Endodermal cell (in vitro differentiated cells): Measurements from ENCODE around the gene PSEN1. TPM values are rescaled to one million over a fixed set of nuclear protein-coding genes. Genes with fewer than 3 reads are reported as not detected.

Experiments
- DNase-seq: peaks from one replicate; pipeline ENCODE4 v3.0.0-alpha.2; 2017
- H3K27ac ChIP-seq: 2 replicates; pipeline ENCODE4 v1.5.1; 2013; ENCODE audit warnings: mild to moderate bottlenecking, low read depth, low read length, moderate library complexity
- H3K27me3 ChIP-seq: 2 replicates; pipeline ENCODE4 v1.6.1; 2013; ENCODE audit warnings: mild to moderate bottlenecking, low read length, moderate library complexity; ENCODE audit not compliant: insufficient read depth, control insufficient read depth, poor library complexity, severe bottlenecking
- H3K36me3 ChIP-seq: 2 replicates; pipeline ENCODE4 v1.7.0; 2013; ENCODE audit warnings: mild to moderate bottlenecking, low read length, moderate library complexity; ENCODE audit not compliant: control insufficient read depth, insufficient read depth
- H3K4me1 ChIP-seq: one replicate; pipeline ENCODE4 v1.7.0; 2013; ENCODE audit warnings: low read length; ENCODE audit not compliant: control insufficient read depth, insufficient read depth
- H3K4me3 ChIP-seq: 2 replicates; pipeline ENCODE4 v1.5.1; 2013; ENCODE audit warnings: mild to moderate bottlenecking, low read length, moderate library complexity
- H3K9ac ChIP-seq: 2 replicates; pipeline ENCODE4 v1.6.1; 2013; ENCODE audit warnings: mild to moderate bottlenecking, low read length, moderate library complexity; ENCODE audit not compliant: poor library complexity, severe bottlenecking; ENCODE audit errors: extremely low read depth
- H3K9me3 ChIP-seq: 2 replicates; pipeline ENCODE4 v1.6.1; 2013; ENCODE audit warnings: mild to moderate bottlenecking, low read length, moderate library complexity; ENCODE audit not compliant: control insufficient read depth
- H3K27ac Mint-ChIP-seq: 2 replicates; pipeline ENCODE4 v1.8.0; 2020; ENCODE audit warnings: mixed read lengths
- H3K27me3 Mint-ChIP-seq: 2 replicates; pipeline ENCODE4 v1.8.0; 2021; ENCODE audit warnings: mild to moderate bottlenecking, mixed read lengths; ENCODE audit not compliant: insufficient read depth
- H3K36me3 Mint-ChIP-seq: 2 replicates; pipeline ENCODE4 v1.8.0; 2020; ENCODE audit warnings: low read depth, mixed read lengths
- H3K4me1 Mint-ChIP-seq: 2 replicates; pipeline ENCODE4 v1.8.0; 2020; ENCODE audit warnings: mixed read lengths
- H3K4me3 Mint-ChIP-seq: 2 replicates; pipeline ENCODE4 v1.8.0; 2020; ENCODE audit warnings: mild to moderate bottlenecking, moderate library complexity, mixed read lengths
- H3K9me3 Mint-ChIP-seq: 2 replicates; pipeline ENCODE4 v1.8.0; 2020; ENCODE audit warnings: mild to moderate bottlenecking, mixed read lengths
- WGBS, 2 experiments: methylation state at CpG; one replicate each; pipeline versions ENCODE4 v1.1.5 to v1.1.7; 2013; ENCODE audit warnings: missing lambda C conversion rate in 2 of 2, mixed read lengths in 1 of 2; ENCODE audit not compliant: insufficient coverage in 1 of 2, insufficient read length in 1 of 2; 5-methylcytosine and 5-hydroxymethylcytosine counted together
- total RNA-seq, 2 donors: library from RNA; stranded (reverse); fragmentation: NEBNext Ultra II Directional in 1 of 2; extraction: Animal tissue kit (Norgen Biotek cat#: 25700) in 1 of 2; gene quantifications; 2 replicates in 1 of 2; 3 replicates in 1 of 2; pipeline ENCODE4 v1.2.1, GENCODE V29; 2021
- TF ChIP-seq, protein P1 (sequence below): fragments of 200-600 bp; sonication (generic); conservative IDR thresholded peaks from 2 replicates; pipeline ENCODE4 v1.5.0; 2021; ENCODE audit warnings: antibody characterized with exemption, mild to moderate bottlenecking

PSEN1 gene
- total RNA-seq, 2 donors from 2014 or later = 45.7 to 49.9 TPM

DNA sequence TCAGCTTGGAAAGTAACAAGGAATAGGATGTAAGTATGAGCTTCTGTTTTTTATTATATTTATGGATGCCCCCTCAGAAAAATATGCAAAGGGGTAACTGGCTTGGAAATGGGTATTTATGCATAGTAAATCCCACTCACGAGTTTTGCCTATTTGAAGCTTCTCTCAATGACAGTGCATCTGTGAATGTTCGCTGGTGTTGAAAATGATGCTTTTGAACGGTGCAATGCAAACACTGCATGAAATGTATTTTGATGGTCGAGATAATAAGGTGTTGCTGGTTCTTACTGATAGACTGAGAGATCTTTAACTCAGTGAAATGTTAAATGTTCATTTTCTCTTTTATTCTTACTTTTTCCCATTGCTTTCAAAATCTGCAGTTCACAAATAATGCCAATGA, 36.0 kb upstream of the PSEN1 start:
- WGBS, 2 experiments = 95 to 99% methylated on average over 4 of the region's 4 CpGs
- Mint-ChIP-seq H3K9me3 (no peaks in the 10 kb centered on the region), H3K27me3 (no peaks in the 10 kb centered on the region), H3K4me3 (no peak overlapping the region), H3K36me3 (peaks cover 72% of the 10 kb centered on the region), H3K4me1 (peaks cover 6% of the 10 kb centered on the region), H3K27ac (no peak overlapping the region)
- H3K27ac ChIP-seq = no peak overlapping the region
- H3K36me3 ChIP-seq = peaks cover 97% of the 10 kb centered on the region
- DNase-seq = no peak
- no peak overlapping the region for H3K4me3 ChIP-seq
- TF ChIP-seq, protein P1, sequence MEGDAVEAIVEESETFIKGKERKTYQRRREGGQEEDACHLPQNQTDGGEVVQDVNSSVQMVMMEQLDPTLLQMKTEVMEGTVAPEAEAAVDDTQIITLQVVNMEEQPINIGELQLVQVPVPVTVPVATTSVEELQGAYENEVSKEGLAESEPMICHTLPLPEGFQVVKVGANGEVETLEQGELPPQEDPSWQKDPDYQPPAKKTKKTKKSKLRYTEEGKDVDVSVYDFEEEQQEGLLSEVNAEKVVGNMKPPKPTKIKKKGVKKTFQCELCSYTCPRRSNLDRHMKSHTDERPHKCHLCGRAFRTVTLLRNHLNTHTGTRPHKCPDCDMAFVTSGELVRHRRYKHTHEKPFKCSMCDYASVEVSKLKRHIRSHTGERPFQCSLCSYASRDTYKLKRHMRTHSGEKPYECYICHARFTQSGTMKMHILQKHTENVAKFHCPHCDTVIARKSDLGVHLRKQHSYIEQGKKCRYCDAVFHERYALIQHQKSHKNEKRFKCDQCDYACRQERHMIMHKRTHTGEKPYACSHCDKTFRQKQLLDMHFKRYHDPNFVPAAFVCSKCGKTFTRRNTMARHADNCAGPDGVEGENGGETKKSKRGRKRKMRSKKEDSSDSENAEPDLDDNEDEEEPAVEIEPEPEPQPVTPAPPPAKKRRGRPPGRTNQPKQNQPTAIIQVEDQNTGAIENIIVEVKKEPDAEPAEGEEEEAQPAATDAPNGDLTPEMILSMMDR = no peak
- no peak overlapping the region for H3K9ac ChIP-seq
- H3K27me3 ChIP-seq = no peaks in the 10 kb centered on the region
- H3K9me3 ChIP-seq = no peaks in the 10 kb centered on the region
- no peaks in the 10 kb centered on the region for H3K4me1 ChIP-seq

DNA sequence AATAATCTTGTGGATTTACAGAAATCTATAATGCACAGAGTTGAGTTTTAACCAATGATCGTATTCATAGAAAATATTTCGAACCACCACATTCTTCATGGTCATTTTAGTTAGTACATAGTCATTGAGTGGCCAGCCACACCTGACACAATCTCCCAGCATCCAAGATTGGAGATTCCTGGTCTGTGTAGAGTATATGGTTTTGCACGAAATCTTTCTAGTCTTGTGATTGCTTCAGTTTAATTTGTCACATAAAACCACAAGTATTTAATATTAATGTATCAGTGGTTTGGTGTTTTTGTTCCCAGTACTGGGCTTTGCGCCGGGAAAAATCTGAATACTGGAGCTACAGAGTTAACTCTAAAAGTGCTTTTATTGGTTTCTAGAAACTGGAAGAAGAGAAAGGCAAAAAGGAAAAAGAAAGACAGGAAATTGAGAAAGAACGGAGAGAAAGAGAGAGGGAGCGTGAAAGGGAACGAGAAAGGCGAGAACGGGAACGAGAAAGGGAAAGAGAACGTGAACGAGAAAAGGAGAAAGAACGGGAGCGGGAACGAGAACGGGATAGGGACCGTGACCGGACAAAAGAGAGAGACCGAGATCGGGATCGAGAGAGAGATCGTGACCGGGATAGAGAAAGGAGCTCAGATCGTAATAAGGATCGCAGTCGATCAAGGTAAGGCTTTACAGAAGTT, 33.4 kb upstream of the PSEN1 start:
- 95 to 97% methylated on average over 25 to 26 of the region's 27 CpGs for WGBS, 2 experiments
- Mint-ChIP-seq H3K4me3 (no peak overlapping the region), H3K27me3 (no peaks in the 10 kb centered on the region), H3K36me3 (peaks cover 73% of the 10 kb centered on the region), H3K4me1 (peaks cover 6% of the 10 kb centered on the region), H3K9me3 (no peaks in the 10 kb centered on the region), H3K27ac (peak overlapping the region; percentile 17)
- Histone ChIP-seq H3K4me1 (no peaks in the 10 kb centered on the region), H3K9me3 (no peaks in the 10 kb centered on the region), H3K4me3 (no peak overlapping the region), H3K9ac (no peak overlapping the region), H3K27me3 (no peaks in the 10 kb centered on the region), H3K27ac (no peak overlapping the region), H3K36me3 (peaks cover 98% of the 10 kb centered on the region)
- no peak for DNase-seq
- TF ChIP-seq, protein P1 = no peak

DNA sequence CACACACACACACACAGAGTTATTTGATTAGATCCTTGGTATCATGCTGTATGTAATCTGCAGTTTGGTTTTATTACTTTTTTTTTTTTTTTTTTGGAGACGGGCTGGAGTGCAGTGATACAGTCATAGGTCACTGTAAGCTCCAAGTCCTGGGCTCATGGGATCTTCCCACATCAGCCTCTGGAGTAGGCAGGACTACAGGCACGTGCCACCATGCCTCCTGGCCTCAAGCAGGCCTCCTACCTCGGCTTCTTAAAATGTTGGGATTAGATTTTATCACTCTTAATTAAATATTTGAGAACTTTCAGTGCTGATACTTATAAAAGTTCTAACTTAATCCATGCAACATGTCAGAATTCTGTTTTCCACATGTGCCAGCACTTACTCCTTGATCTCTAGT, 31.3 kb upstream of the PSEN1 start:
- Histone ChIP-seq H3K4me1 (no peaks in the 10 kb centered on the region), H3K36me3 (peaks cover 95% of the 10 kb centered on the region), H3K9me3 (no peaks in the 10 kb centered on the region), H3K27ac (no peak overlapping the region), H3K4me3 (no peak overlapping the region), H3K27me3 (no peaks in the 10 kb centered on the region), H3K9ac (no peak overlapping the region)
- H3K4me1 Mint-ChIP-seq = no peaks in the 10 kb centered on the region
- H3K4me3 Mint-ChIP-seq = no peak overlapping the region
- WGBS, 2 experiments = 100% methylated on average over 1 of the region's 3 CpGs; no CpG with 5 or more reads in 1 of the 2 experiments
- DNase-seq = no peak
- H3K27me3 Mint-ChIP-seq = no peaks in the 10 kb centered on the region
- TF ChIP-seq, protein P1 = no peak
- peaks cover 79% of the 10 kb centered on the region for H3K36me3 Mint-ChIP-seq
- peak overlapping the region; percentile 17 for H3K27ac Mint-ChIP-seq
- no peaks in the 10 kb centered on the region for H3K9me3 Mint-ChIP-seq
